Activated B cell treated with CpG ODN at 0.5 μM for 24 hours (primary cell): Measurements from ENCODE around the gene PHLPP1. TPM values are rescaled to one million over a fixed set of nuclear protein-coding genes. Genes with fewer than 3 reads are reported as not detected.

Experiments used
- ATAC-seq: fragments of 200-7000 bp; cut with Tn5 transposase; one replicate; pipeline ENCODE4 v1.10.0; 2021; ENCODE audit warnings: low read depth, mild to moderate bottlenecking, moderate library complexity
- CTCF ChIA-PET: fragments of 350-600 bp; sonication (Branson Sonifier 250); formaldehyde crosslinking; loops from one replicate; lab custom pipeline; 2021; ENCODE audit warnings: antibody characterized with exemption; lab: Charles Lee
- POLR2A ChIA-PET: fragments of 350-600 bp; sonication (Branson Sonifier 250); formaldehyde crosslinking; loops from one replicate; lab custom pipeline; 2021; ENCODE audit warnings: antibody characterized with exemption; lab: Charles Lee
- DNase-seq: peaks from one replicate; pipeline ENCODE4 v3.0.0; 2022
- H3K27ac Mint-ChIP-seq: one replicate; pipeline ENCODE4 v1.8.0; 2020; ENCODE audit warnings: mixed read lengths
- H3K27me3 Mint-ChIP-seq: one replicate; pipeline ENCODE4 v1.8.0; 2021; ENCODE audit warnings: mixed read lengths
- H3K36me3 Mint-ChIP-seq: one replicate; pipeline ENCODE4 v1.8.0; 2021; ENCODE audit warnings: low read depth, mixed read lengths
- H3K4me1 Mint-ChIP-seq: one replicate; pipeline ENCODE4 v1.8.0; 2021; ENCODE audit warnings: mixed read lengths
- H3K4me3 Mint-ChIP-seq: one replicate; pipeline ENCODE4 v1.8.0; 2020; ENCODE audit warnings: mild to moderate bottlenecking, mixed read lengths
- H3K9me3 Mint-ChIP-seq: one replicate; pipeline ENCODE4 v1.8.0; 2020; ENCODE audit warnings: mixed read lengths
- intact Hi-C: fragments of 100-400 bp; cut with micrococcal nuclease; formaldehyde crosslinking; loops from one replicate; pipeline ENCODE4 v1.15.1; 2024
- total RNA-seq: library from RNA; stranded (reverse); gene quantifications from 2 replicates; pipeline ENCODE4 v1.2.3, GENCODE V29; 2022
- TF ChIP-seq, protein P1 (sequence below): fragments of 200-600 bp; IDR thresholded peaks from one replicate; pipeline ENCODE4 v1.8.0; 2022; ENCODE audit warnings: antibody characterized with exemption, mild to moderate bottlenecking

The PHLPP1 gene
- total RNA-seq, 1 donor from 2014 or later = 16.1 TPM

DNA sequence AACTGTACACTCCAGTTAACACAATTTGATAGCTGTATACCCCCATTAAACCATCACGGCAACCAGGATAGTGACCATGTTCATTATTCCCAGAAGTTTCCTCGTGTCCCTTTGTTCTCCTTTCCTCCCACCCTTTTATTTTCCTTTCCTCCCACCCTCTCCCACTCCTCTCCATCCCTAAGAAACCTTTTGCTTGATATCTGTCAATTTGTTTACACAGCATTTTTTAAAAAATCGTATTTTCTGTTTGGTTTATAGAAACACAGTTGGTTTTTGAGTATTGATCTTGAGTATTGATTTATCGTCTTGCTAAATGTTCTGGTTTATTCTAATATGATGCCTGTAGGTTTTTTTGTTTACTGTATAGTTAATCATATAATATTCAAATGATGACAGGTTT lies 119.4 kb downstream of the PHLPP1 start:
- Mint-ChIP-seq H3K9me3 (no peaks in the 10 kb centered on the region), H3K27me3 (no peaks in the 10 kb centered on the region), H3K27ac (no peak overlapping the region), H3K36me3 (peaks cover 11% of the 10 kb centered on the region), H3K4me1 (peaks cover 42% of the 10 kb centered on the region), H3K4me3 (no peak overlapping the region)
- DNase-seq (no peak), ATAC-seq (no peak)
- POLR2A ChIA-PET = no interaction called here
- TF ChIP-seq, protein P1, sequence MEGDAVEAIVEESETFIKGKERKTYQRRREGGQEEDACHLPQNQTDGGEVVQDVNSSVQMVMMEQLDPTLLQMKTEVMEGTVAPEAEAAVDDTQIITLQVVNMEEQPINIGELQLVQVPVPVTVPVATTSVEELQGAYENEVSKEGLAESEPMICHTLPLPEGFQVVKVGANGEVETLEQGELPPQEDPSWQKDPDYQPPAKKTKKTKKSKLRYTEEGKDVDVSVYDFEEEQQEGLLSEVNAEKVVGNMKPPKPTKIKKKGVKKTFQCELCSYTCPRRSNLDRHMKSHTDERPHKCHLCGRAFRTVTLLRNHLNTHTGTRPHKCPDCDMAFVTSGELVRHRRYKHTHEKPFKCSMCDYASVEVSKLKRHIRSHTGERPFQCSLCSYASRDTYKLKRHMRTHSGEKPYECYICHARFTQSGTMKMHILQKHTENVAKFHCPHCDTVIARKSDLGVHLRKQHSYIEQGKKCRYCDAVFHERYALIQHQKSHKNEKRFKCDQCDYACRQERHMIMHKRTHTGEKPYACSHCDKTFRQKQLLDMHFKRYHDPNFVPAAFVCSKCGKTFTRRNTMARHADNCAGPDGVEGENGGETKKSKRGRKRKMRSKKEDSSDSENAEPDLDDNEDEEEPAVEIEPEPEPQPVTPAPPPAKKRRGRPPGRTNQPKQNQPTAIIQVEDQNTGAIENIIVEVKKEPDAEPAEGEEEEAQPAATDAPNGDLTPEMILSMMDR = no peak
- intact Hi-C loops = no loop called here
- CTCF ChIA-PET = no interaction called here

DNA sequence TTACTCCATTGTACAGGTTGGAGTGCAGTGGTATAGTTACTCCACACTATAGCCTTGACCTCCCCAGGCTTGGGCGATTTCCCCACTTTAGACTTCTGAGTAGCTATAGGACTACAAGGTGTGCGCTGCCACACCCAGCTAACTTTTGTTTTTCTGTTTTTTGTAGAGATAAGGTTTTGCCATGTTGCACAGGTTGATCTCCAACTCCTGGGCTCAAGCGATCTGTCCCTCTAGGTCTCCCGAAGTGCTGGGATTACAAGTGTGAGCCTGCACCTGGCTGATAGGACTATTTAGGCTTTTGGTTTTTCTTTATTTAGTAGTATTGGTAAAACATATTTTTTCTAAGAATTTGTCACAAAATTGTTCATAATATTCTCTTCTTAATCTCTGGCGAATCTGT lies 121.7 kb downstream of the PHLPP1 start:
- Mint-ChIP-seq H3K27me3 (no peaks in the 10 kb centered on the region), H3K4me1 (peaks cover 45% of the 10 kb centered on the region), H3K9me3 (no peaks in the 10 kb centered on the region), H3K36me3 (peaks cover 4% of the 10 kb centered on the region), H3K4me3 (no peak overlapping the region), H3K27ac (no peak overlapping the region)
- POLR2A ChIA-PET = interaction anchor here (0.5 kb wide), 1 partner anchor 29 kb away, joined by 5 read pairs; no protein-coding TSS in a partner anchor
- DNase-seq (no peak), ATAC-seq (no peak)
- intact Hi-C loops = no loop called here
- TF ChIP-seq, protein P1 = no peak
- CTCF ChIA-PET = no interaction called here

DNA sequence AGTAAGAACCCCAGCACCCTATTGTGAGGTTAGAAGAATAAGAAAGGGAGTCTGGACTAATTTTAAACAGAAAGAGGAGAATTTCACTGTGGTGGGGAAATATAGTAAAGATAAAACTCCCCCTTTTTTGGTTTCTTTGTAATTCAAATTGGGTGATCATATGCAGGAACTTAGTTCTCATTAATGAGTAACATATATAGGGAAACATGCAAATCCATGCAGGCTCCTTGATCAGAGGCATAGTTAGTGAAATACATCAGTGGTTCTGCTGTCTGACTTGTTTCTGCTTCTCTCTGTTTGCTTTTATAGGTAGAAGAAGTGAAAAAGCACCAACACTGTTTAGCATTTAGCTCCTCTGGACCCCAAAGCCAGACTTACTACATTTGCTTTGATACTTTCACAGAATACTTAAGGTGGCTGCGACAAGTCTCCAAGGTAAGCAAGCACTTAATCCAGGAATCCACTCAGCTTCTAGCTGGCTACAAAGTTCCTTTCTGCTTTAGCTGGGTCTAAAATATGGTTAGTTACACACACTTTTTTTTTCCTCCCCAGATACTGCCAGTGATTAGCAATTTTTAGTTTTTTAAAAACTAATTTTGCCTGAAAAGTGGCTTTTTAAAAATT lies 123.2 kb downstream of the PHLPP1 start:
- CTCF ChIA-PET = no interaction called here
- ATAC-seq = peak; percentile 73
- H3K36me3 Mint-ChIP-seq = peaks cover 4% of the 10 kb centered on the region

DNA sequence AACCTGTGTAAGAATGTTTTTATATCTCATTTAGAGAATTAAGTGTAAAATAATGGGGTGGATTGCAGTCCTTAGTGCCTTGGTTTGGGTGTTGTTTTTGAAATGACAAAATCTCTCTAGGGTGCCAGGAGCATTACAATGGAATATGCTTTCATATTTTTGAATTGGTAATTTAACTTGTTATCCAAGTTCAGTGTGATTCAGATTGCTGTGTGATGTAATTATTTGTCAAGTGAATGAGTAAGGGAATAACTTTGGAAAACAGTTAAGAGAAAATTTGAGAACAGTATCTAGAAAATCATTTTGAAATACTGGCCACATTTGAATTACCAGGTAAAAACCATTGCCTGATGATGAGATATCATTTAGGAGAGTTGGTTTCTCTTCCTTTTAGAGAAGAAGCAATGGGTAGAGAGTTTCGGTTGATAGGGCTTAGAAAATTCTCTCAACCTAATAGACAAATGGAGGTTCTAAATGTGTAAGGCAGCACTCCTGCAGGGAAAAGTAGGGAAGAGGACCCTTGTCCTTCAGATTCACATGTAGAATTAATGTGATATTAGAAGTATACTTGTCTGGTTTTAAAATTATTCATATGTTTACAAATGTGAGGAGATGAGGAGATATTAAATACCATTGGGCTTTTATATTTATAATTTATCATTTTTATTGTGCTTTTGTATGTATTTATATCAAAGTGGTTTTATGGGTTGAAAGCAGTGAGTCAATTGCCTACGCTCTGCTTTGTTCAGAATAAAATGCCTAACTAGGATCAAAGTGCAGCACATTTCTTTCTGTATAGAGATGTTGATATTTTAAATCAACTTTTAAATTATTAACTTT lies 124.8 kb downstream of the PHLPP1 start:
- peaks cover 37% of the 10 kb centered on the region for H3K4me1 Mint-ChIP-seq
- ATAC-seq (no peak), DNase-seq (no peak)
- H3K27ac Mint-ChIP-seq = peak overlapping the region; percentile 61
- peaks cover 4% of the 10 kb centered on the region for H3K36me3 Mint-ChIP-seq
- intact Hi-C loops = loop anchor here (2.0 kb wide), 1 partner anchor 55 kb away; no protein-coding TSS in a partner anchor
- no peaks in the 10 kb centered on the region for H3K9me3 Mint-ChIP-seq
- POLR2A ChIA-PET = no interaction called here
- TF ChIP-seq, protein P1 = no peak
- H3K27me3 Mint-ChIP-seq = no peaks in the 10 kb centered on the region
- H3K4me3 Mint-ChIP-seq = peak overlapping the region; percentile 29
- CTCF ChIA-PET = no interaction called here

More for the DNA sequence above, 123.2 kb downstream of the PHLPP1 start:
- Mint-ChIP-seq H3K27ac (peak overlapping the region; percentile 74), H3K4me1 (peaks cover 37% of the 10 kb centered on the region), H3K4me3 (peak overlapping the region; percentile 38), H3K27me3 (no peaks in the 10 kb centered on the region), H3K9me3 (no peaks in the 10 kb centered on the region)
- TF ChIP-seq, protein P1 = no peak
- intact Hi-C loops = loop anchor here (2.0 kb wide), 1 partner anchor 54 kb away; no protein-coding TSS in a partner anchor
- POLR2A ChIA-PET = interaction anchor here (0.8 to 1.0 kb wide), 2 partner anchors 31 to 123 kb away, joined by 3 read pairs; no protein-coding TSS in a partner anchor
- no peak for DNase-seq

DNA sequence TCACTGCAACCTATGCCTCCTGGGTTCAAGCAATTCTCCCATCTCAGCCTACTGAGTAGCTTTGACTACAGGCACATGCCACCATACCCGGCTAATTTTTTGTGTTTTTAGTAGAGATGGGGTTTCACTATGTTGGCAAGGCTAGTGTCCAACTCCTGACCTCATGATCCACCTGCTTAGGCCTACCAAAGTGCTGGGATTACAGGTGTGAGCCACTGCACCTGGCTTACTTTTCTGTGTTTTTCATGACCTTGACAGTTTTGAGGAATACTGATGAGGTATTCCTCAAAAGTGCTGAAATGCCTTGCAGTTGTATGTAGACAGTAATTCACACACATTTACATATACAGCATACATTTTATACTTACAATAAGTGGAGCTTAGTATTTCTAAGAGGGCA lies 126.1 kb downstream of the PHLPP1 start:
- Mint-ChIP-seq H3K4me1 (peaks cover 42% of the 10 kb centered on the region), H3K9me3 (no peaks in the 10 kb centered on the region), H3K4me3 (no peak overlapping the region), H3K27ac (no peak overlapping the region), H3K36me3 (peaks cover 4% of the 10 kb centered on the region), H3K27me3 (no peaks in the 10 kb centered on the region)
- CTCF ChIA-PET = no interaction called here
- TF ChIP-seq, protein P1 = no peak
- POLR2A ChIA-PET = no interaction called here
- DNase-seq (no peak), ATAC-seq (no peak)
- intact Hi-C loops = no loop called here
